HCT116 (cell line): Measurements from ENCODE around the gene DOCK3.

Experiments used
- CTCF ChIP-seq, 3 experiments: fragments of 200-600 bp in 1 of 3; sonication (generic) in 1 of 3; IDR thresholded peaks in 2 of 3; conservative IDR thresholded peaks in 1 of 3; 2 replicates each; pipeline ENCODE4 v1.5.1; 2012 to 2017; ENCODE audit warnings: low read depth in 2 of 3, low read length in 2 of 3, antibody characterized with exemption in 1 of 3, borderline replicate concordance in 1 of 3, control low read depth in 1 of 3, mild to moderate bottlenecking in 1 of 3, mixed read lengths in 1 of 3, mixed run types in 1 of 3, moderate library complexity in 1 of 3; ENCODE audit not compliant: insufficient read depth in 1 of 3
- EZH2 ChIP-seq: fragments of 200-600 bp; sonication (generic); IDR thresholded peaks from 2 replicates; pipeline ENCODE4 v1.6.1; 2017; ENCODE audit warnings: antibody characterized with exemption, mixed run types
- MAX ChIP-seq: IDR thresholded peaks from 2 replicates; pipeline ENCODE4 v1.6.1; 2012
- POLR2A ChIP-seq: IDR thresholded peaks from 2 replicates; pipeline ENCODE4 v1.7.0; 2011; ENCODE audit warnings: borderline replicate concordance; ENCODE audit not compliant: insufficient read depth, insufficient read length; ENCODE audit errors: extremely low read depth
- TCF7L2 ChIP-seq: IDR thresholded peaks from 2 replicates; pipeline ENCODE4 v1.7.0; 2011; ENCODE audit warnings: borderline replicate concordance, inconsistent platforms; ENCODE audit not compliant: insufficient read depth, insufficient read length; ENCODE audit errors: extremely low read depth

GRCh38 chr3:50777680-50778079 is 103.0 kb downstream of the DOCK3 start:
- no peak for TF ChIP-seq EZH2
- no peak for TF ChIP-seq POLR2A
- TF ChIP-seq CTCF (IDR thresholded peaks at IDR 0.05 in 2 of 3, conservative IDR thresholded peaks at IDR 0.05 in 1 of 3; ENCODE audit: borderline replicate concordance in 1 of 3, insufficient read depth in 1 of 3, low read depth in 2 of 3, low read length in 2 of 3) = no peak
- TF ChIP-seq MAX = no peak
- TF ChIP-seq TCF7L2 = no peak
